SU-DHL-6 (cell line): ENCODE data around the gene SULF2.

ENCODE experiments used
- CTCF ChIP-seq: fragments of 200-600 bp; sonication (generic); IDR thresholded peaks from one replicate; pipeline ENCODE4 v1.5.1; 2017; ENCODE audit warnings: antibody characterized with exemption, mild to moderate bottlenecking, low read length, moderate library complexity; ENCODE audit not compliant: insufficient read depth, poor library complexity, severe bottlenecking
- EZH2phosphoT487 ChIP-seq: fragments of 200-600 bp; sonication (generic), shearing (Covaris generic); conservative IDR thresholded peaks from 2 replicates; pipeline ENCODE4 v1.6.1; 2018; ENCODE audit warnings: mild to moderate bottlenecking, antibody characterized with exemption, low read length, moderate library complexity, mixed read lengths

GRCh38 chr20:47660602-47660905, 124.7 kb downstream of the SULF2 start:
- no peak for TF ChIP-seq CTCF
- no peak for TF ChIP-seq EZH2phosphoT487
